Astrocyte of the spinal cord (primary cell): ENCODE results near the gene POLD2.

Source experiments
- DNase-seq: peaks from one replicate; pipeline ENCODE4 v3.0.0; 2011; ENCODE audit warnings: low read depth, low spot score
- H3K4me3 ChIP-seq: 2 replicates; pipeline ENCODE4 v1.5.1; 2011; ENCODE audit warnings: low read depth, mild to moderate bottlenecking, low read length, moderate library complexity
- in situ Hi-C: cut with HindIII; loops from 2 replicates; pipeline ENCODE4 v1.10.0; 2017; ENCODE audit warnings: low sequenced_read_pairs
- TF ChIP-seq, protein P1 (sequence below): IDR thresholded peaks from 2 replicates; pipeline ENCODE4 v1.5.1; 2012; ENCODE audit warnings: low read depth, mild to moderate bottlenecking, low read length, inconsistent platforms

Gene POLD2

DNA sequence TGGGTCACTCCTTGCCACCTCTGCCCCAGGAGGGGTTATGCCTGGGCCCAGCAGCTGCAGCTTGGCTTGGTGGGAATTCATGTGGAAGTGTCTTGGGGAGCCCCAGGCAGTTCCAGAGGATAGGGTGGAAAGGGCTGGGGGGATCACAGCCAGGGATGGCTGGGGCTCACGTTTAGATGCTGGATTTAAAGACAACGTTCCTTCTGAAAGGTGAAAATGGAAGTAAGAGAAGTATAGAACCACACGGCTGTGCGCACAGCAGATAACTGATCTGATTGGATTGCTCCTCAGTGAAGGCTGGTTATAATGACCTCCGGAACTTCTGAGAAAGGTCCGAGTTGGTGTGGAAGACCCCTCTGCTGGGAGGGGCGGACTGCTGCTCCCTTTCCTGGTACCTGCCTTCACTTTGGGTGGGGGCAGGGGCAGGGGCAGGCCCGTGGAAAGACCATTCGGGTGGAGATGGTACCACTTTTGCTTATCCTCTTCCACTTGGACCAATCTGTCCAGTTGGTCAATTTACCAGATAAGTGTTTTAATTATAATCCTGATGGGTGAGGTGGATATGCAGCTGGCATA lies 25.7 kb upstream of the POLD2 start:
- in situ Hi-C loops, result no loop called here
- DNase-seq, result no peak
- H3K4me3 ChIP-seq, result no peak overlapping the region
- TF ChIP-seq, protein P1, sequence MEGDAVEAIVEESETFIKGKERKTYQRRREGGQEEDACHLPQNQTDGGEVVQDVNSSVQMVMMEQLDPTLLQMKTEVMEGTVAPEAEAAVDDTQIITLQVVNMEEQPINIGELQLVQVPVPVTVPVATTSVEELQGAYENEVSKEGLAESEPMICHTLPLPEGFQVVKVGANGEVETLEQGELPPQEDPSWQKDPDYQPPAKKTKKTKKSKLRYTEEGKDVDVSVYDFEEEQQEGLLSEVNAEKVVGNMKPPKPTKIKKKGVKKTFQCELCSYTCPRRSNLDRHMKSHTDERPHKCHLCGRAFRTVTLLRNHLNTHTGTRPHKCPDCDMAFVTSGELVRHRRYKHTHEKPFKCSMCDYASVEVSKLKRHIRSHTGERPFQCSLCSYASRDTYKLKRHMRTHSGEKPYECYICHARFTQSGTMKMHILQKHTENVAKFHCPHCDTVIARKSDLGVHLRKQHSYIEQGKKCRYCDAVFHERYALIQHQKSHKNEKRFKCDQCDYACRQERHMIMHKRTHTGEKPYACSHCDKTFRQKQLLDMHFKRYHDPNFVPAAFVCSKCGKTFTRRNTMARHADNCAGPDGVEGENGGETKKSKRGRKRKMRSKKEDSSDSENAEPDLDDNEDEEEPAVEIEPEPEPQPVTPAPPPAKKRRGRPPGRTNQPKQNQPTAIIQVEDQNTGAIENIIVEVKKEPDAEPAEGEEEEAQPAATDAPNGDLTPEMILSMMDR, result no peak

DNA sequence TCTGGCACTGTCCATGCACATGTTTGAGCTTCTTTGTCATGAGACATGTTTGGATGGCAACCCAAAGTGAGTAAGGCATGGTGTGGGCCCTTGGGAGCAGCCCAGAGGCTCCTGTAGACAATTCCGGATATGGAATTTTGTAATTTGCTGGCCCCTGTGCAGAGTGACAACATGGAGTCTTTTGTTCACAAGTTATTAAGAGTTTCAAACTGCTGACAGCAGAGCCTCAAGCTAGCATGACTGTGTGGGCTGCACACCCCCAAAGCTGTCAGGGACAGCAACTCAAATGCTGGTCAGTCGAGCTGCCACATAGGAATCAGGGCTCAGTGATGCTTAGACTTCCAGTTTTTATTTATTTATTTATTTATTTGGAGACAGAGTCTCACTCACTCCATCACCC lies 24.8 kb upstream of the POLD2 start:
- no peak overlapping the region for H3K4me3 ChIP-seq
- TF ChIP-seq, protein P1, result no peak
- DNase-seq, result no peak
- in situ Hi-C loops, result no loop called here

DNA sequence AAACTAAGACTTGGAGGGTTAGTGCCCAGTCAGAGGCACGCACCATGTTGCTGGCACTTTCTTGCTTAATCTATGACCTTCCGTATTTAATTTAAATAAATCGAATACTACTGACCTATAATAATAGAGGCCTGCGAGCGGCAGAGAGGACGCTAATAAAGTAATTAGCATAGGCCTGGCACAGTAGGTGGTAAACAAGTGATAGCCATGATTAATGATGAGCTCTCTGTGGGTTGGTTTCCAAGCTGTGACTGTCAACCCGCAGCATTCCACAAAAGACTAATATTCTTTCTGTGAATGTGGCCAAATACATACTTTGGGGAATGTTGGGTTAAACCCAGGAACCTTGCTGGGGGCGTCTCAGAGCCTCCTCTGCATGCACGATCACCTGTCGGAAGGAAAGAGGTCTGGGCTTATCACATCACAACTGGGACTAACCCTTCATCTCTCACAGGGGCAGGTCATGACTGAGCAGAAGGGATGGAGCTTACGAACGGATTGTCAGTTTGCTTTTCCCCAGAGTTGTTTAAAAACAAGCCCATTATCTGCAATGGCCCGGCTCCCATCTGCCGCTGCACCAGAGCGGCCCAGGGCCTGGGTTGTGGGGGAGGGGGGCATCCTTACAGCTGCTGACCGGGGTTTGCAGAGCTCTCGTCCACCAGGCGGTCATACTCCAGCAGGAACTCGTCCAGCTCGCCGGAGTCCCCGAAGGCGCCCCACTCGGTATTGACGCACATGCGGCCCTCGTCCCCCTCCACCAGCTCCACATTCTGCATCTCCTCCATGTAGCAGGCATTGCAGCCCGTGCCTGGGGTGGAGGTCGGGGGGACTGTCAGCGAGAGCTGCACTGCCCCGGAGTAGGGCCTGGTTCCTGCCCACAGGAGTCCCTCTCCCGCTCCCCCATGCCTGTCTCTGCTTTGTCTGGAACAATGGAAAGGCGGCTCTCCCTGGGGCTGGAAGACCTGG lies 24.0 kb upstream of the POLD2 start:
- in situ Hi-C loops, result no loop called here
- DNase-seq, result no peak
- H3K4me3 ChIP-seq, result no peak overlapping the region
- TF ChIP-seq, protein P1, result no peak

DNA sequence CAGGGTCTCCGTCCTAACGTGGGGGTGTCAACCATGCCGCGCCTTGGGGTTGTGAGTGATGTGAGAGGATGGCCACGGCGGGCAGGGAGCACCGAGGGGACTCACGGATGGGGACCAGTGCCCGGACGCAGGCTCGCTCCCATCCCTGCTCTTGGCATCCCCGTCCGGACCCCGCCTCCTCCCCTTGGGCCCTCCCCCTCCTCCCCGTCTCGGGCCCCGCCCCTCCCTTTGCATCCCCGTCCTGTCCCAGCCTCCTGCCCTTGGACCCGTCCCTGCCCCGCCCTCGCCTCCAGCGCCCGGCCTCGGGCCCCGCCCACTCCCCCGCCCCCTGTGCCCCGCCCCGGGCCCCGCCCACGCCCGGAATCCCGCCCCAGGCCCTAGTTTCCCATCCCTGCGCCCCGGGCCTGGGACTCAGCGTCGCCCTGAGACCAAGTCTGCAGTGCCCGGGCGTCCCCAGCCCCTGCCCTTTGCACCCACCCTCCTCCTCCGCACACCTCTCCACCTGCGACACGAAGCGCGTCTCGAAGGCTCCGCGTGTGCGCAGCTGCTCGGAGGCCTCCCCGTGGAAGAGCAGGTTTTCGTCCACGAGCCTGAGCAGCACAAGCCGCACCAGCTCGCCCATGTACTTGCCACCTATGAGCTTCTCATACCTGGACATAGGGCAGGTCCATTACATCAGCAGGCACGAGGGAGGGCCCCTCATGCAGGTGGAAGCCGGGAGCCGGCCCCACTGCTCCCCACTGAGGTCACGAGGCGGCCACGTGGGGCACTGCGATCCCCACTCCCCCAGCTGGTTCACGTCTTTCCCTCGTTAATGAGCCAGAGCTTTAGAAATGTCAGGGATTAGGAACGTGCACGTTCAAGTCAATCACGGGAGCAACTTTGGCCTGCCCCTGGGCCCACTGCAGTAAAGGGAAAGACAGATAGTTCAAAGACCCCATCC lies 22.9 kb upstream of the POLD2 start:
- TF ChIP-seq, protein P1, result no peak
- in situ Hi-C loops, result no loop called here
- DNase-seq, result peak; percentile 30
- peak overlapping the region; percentile 38 for H3K4me3 ChIP-seq

DNA sequence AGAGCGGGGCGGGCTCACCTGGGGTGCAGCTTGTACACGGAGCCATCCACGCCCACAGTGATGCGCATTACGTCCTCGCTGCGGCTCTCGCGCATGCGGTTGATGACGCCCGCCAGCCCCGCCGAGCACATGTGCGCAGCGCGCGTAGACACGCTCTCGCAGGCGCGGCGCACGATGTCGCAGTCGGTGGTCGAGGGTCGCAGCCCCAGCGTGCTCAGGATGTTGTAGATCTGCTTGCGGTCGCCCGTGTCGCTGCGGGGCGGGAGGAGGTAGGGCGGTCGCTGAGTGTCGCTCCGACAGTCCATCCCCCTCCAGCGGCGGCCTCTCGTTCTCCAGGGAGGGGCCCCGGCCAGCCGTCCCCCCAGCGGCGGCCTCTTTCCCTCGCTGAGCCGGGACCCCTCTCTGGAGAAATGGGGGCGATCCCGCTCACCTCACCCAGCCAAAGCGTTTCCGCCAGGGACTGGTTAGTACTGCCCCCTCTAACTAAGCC lies 22.2 kb upstream of the POLD2 start:
- in situ Hi-C loops, result no loop called here
- DNase-seq, result peak; percentile 11
- H3K4me3 ChIP-seq, result peak overlapping the region; percentile 38
- TF ChIP-seq, protein P1, result no peak

DNA sequence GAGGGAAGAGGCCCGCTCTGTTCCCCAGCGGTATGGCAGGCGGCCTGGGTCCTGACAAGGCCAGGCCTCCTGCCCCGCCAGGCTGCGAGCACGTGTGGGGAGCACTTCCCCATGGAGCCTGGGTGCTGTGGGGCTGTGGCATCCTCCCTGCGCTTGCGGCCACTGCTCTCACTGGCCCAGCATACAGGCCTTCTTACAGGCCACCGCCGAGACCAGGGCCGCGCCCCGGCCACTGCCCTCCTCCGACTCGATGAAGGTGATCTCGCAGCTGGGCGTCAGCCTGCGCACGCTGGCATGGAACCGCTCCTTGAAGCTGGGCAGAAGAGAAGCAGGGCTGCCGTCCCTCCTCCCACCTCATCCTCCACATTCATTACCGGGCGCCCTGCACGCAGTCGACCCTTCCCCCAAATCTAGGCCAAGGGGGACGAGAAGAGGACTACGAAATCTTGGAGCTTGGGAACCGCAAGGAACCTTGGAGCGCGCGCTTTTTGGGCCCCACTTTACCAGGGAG lies 21.7 kb upstream of the POLD2 start:
- in situ Hi-C loops, result no loop called here
- no peak overlapping the region for H3K4me3 ChIP-seq
- no peak for DNase-seq
- TF ChIP-seq, protein P1, result no peak
